Anterior cingulate cortex (tissue), 58 donors: ENCODE data around the gene HLF.

ENCODE experiments used
- DNase-seq, 58 donors: peaks; one replicate each; lab custom pipeline; 2025; lab: John Stamatoyannopoulos, UW

The HLF gene

DNA sequence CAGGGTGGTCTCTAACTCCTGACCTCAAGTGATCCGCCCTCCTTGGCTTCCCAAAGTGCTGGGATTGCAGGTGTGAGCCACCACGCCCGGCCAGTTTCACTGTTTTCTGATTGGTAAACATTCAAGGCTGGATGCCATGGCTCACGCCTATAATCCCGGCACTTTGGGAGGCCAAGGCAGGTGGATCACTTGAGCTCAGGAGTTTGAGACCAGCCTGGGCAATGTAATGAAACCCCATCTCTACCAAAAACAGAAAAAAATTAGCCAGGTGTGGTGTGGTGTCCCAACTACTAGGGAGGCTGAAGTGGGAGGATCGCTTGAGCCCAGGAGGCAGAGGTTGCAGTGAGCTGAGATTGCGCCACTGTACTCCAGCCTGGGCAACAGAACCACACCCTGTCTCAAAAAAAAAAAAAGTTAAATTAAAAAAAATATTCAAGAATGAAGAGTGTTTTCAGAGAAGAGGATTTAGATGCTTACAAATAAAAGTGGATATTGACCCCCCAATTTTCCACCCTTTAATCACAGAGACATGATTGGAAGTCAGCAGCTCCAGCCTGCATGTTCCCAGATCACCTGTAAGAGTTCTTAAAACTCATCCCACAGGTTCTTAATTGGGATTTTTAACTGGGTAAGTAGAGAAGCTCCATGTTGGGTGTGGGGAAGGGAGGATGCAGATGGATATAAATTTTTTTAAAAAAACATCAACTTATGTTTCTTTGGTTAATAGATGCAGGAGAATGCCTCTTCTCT lies 23.8 kb downstream of the HLF start:
- DNase-seq: no peak

DNA sequence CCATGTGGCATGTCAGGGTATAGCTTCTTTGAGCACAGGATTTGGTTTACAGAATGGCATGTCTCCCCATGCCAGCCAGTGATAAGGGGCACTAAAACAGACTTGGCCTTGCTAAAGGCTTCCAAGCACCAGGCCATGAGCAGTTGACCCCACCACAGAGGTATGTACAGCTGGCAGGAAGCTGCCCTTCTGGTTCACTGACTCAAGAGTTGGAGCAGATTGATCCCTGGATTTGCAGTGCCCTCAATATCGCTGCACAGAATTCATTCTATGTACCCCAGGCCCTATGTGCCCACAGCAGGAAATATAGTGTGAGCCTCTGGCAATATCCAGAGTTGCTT lies 24.3 kb downstream of the HLF start:
- no peak for DNase-seq

DNA sequence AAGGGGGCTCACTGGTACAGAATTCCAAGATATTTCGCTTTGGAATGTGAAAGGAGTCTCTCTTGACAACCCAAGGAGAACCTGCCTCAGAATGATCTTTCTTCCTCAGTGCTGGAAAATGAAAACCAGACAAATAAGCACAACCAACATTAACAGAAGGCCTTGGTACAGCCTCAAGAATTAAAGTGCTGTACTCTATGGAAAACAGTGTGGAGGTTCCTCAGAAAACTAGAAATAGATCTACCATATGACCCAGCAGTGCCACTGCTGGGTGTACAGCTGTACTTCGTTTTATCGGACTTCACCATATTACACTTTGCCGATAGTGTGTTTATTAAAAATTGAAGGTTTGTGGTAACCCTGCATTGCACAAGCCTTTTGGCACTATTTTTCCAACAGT lies 25.2 kb downstream of the HLF start:
- DNase-seq: no peak

DNA sequence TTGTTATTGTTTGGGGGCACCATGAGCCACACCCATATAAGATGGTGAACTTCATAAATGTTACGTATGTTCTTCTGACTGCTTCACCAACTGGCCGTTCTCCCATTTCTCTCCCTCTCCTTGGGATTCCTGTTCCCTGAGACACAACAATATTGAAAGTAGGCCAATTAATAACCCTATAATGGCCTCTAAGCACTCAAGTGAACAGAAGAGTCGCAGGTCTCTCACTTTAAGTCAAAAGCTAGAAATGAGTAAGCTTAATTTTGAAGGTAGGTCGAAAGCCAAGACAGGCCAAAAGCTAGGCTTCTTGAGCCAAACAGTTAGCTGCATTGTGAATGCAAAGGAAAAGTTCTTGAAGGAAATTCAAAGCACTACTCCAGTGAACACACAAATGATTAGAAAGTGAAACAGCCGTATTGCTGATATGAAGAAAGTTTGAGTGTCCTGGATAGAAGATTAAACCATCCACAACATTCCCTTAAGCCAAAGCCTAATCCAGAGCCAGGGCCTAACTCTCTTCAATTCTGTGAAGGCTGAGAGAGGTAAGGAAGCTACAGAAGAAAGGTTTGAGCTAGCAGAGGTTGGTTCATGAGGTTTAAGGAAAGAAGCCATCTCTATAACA lies 25.8 kb downstream of the HLF start:
- DNase-seq: no peak

DNA sequence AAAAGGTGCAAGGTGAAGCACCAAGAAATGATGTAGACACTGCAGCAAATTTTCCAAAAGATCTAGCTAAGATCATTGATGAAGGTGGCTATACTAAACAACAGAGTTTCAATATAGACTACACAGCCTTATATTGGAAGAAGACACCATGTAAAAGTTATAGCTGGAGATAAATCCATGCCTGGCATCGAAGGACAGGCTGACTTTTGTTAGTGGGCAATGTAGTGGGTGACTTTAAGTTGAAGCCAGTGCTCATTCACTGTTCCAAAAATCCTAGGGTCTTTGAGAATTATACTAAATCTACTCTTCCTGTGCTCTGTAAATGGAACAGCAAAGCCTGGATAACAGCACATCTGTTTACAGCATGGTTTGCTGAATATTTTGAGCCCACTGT lies 26.4 kb downstream of the HLF start:
- no peak for DNase-seq

DNA sequence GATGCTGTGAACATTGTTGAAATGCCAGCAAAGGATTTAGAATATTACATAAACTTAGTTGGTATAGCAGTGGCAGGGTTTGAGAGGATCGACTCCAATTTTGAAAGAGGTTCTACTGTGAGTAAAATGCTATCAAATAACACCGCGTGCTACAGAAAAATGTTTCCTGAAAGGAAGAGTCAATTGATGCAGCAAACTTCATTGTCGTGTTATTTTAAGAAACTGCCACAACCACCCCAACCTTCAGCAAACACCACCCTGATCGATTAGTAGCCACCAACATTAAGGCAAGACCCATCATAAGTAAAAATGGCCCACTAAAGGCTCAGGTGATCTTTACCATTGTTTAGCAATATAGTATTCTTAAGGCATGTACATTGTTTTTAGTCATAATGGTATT lies 27.3 kb downstream of the HLF start:
- no peak for DNase-seq

DNA sequence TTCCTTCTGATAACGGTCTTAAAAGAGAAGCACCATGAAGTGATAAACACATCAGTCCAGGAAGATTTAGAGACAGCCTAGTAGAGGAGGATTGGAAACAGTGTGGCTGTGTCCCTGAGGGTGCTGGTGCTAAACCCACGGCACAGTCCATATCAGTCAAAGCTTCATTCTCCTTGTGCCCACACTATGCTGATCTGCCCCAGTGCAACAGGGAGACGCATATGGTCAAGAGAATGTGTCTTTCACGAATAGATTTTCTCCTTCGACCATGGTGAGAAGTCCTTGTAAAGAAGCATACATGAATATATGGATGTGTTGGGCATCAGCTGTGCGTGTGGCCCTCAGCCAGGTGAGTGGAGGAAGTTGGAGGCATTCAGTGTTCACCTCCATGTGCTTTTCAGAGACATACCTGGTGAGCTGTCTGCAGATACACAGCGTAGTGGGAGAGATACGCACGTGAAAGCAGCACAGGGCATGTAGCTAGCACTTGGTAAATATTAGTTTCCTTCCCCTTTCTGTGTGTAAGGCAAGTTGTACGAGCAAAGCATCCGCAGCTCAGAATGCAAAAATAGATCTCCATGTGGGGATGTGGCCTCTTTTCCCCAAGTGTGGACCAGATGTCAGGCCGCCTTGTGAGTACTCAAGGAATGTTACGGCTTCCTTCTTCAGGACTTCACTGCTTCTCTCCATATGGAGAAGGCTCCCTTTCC lies 29.4 kb downstream of the HLF start:
- DNase-seq: peak in 1 of 58 donors; percentile 45

DNA sequence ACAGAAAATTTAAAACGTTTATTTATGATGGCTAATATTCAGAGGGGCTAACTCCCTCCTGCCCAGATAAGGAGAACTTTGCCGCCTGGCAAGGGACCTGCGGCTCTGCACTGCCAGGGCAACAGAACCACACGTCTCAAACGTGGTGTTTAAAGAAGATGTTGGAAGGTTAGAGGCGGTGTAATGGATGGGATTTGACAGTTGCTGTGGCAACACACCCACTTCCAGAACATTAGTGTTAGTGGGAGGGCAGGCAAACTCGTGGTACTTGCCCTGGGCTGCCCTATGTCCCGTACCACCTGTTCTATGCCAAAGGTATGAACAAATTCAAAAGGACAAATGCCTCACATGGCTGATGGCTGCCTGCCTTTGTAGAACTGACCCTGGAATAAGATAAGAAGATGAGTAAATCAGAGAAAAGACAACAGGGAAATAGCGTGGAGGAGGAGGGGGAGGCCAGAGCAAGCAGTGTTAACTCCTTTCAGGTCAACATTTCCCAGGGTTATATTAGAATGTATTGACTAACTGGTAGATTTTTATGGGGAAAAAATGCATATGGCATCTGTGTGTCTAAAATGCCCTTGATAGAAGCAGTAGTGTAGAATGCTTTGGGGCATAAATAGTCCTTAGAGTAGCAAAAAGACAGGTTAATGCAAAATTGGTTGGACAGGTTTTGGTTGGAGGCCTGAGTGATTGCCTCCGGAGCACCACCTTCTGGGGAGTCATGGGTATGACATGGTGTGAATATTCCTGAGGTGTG lies 30.8 kb downstream of the HLF start:
- DNase-seq: peak in 18 of 58 donors; percentile 6 to 55 (median 21)

DNA sequence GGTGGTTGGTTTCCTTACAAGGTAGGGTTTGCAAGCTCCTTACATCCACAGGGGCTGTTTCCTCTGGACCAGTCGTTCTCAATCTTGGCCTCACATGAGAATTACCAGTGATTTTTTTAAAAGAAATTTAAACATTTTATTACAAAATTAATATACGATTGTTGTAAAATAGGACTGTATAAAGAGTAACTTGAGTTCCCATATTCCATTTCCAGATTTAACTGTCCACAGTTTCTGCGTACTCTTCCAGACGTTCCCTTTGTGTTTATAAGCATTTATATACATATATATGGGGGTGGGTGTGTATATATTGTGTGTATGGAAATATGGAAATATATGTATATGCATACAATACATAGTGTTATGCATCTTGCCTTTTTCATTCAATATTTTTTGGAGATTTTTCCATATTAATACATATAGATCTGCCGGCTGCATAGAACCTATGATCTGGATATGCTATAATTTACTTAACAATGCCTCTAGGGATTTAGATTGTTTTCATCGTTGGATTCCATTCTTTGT lies 31.5 kb downstream of the HLF start:
- DNase-seq: no peak

DNA sequence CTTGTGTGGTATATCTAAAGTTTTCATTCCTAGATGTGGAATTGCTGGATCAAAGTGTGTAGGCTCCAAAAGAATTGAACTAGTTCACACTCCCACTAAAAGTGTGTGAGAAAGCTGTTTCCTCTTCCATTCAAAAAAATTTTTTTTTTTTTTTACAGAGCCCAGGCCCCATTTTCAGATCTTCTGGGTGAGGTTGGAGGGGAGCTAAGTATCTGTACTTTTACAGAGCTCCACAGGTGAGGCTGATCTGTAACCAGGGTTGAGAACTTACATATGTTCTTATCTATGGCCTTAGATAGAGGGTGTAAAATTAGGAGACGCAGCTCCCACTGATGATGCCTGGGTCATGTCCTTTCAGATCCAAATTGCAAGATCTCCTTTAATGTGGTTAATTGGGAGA lies 31.9 kb downstream of the HLF start:
- no peak for DNase-seq

DNA sequence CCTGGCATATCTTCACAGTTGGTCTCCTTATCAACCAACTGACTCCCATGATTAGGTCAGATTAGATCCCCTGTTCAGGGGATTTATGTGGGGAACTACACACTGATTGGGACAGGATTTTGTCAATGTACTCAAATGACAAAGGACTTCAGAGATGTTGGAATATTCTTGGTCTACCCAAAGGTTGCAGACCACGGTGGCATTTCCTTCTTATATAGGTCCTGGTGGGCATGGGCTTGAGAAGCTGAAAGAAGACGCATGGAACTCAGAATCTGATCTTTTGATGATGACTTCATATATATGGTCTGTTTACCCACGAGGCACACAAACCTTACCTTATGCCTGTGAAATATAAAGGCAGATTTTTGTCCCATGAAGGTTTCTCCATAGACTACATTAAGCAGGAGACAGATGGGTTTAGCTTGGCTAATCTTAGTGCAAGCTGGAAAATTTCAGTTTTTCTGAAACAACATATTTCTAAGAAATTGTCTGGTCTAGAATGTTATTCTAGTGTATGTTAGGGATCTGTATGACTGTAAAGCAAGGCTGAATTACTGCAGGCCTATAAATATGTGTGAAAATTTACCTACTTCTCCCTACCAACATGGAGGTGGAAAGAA lies 33.5 kb downstream of the HLF start:
- DNase-seq: no peak

DNA sequence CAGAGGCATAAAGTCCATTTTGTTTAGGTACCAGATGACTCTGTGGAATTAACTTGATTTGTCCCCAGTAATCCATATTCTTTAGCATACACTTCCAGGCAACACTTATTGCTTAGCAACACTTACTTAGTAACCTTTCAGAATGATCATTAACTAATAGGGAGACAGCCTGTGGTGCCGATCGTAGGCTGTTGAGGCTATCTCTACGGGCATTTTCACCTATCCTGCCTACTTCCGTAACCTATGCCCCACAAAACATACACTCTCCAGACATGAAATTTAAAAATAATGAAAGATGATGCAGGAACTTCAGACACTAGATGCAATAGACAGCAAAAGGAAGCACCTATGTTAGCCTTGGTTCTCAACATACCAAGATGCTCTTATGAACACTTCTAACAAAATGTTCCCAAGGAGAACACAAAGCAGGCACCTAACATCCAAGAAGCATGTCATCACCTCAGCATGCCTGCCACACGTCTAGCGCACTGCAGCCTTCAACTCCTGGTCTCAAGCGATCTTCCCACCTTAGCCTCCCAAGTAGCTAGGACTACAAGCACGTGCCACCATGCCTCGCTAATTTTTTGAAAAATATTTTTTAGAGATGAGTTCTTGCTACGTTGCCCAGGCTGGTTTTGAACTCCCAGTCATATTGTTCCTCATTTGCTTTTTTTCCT lies 34.5 kb downstream of the HLF start:
- DNase-seq: no peak

DNA sequence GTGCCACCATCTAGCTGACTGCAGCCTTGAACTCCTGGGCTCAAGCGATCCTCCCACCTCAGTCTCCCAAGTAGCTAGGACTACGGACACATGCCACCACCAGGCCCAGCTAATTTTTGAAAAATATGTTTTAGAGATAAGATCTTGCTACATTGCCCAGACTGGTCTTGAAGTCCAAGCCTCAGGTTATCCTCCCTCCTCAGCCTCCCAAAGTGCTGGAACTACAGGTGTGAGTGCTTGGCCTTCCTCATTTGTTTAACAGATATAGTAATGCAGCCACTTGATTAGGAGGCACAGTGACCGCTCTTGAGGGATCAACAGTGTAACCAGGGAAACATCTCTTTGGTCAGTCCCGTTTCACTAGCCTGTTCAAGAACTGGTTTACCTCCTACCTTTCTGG lies 35.1 kb downstream of the HLF start:
- DNase-seq: no peak

DNA sequence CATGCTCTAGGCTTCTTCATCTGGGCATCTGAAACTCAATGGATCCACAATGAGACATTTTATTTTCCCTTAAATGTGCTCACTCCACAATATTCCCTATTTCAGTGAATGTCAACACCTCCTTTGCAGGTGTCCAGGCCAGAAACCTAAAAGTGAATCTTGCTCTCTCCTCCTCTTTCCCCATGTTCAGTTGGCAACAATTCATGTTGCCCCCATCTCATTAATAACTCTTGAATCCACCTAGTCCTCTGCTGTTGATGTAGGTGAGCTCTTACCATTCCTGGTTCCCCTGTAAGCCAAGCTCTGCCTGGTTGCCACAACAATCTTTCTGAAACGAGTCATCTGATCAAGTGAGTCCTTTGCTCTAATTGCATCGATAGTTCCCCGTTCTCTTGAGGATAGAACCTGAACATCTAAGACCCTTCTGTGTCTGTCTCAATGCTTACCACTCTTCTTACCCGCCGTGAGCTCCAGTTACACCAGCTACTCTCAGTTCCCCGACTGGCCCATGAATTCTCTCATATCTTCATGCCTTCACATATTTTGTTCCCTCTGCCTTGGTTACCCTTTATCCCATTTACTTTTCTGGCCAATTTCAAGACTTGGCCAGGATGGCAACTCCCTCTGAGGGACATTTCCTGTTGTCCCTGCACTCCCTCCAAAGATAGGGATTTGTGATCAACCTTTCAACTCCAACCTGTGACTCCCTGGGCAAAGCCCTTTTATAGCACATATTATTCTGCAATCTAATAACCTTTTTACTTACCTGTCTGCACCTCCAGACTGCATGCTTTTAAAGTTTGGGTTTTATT lies 35.9 kb downstream of the HLF start:
- no peak for DNase-seq

DNA sequence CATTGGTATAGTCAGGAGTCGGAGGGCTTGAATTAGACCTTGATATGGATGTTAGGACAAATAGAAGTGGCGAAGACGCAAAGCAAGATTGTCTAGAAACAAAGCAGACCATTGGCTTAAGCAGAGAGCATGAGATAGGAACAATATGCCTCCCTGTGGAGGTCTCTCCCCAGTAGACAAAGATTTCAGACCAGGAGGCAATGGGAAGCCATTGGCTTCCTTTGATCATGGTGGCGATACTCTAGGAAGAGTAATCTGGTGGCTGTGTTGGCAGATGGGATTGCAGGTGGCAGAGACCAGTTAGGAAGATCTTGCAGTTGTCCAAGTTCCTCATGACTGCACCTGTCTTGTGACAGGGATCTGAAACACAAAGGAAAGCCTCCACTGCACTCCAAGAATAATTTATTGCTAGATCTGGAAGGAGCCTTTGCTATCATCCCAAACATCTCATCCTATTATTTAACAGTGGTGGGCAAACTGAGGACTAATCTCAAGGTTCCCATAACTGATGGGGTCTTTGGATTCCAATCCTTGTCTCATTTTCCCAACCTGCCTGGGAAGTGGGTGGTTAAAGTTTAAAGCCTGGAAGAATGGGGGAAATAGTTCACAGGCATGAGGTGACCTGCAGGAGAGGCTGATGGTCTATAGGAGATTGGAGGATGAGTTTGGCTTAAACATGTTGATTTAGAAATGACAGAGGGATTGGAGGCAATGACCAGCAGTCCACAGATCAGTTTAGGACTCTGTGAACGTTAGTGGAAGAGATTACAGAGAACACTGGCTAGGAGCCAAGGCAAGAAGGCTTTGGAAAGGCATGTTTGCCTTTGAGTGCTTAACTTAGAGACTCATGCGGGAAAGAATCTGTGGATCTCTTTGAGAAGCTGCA lies 37.0 kb downstream of the HLF start:
- DNase-seq: no peak

DNA sequence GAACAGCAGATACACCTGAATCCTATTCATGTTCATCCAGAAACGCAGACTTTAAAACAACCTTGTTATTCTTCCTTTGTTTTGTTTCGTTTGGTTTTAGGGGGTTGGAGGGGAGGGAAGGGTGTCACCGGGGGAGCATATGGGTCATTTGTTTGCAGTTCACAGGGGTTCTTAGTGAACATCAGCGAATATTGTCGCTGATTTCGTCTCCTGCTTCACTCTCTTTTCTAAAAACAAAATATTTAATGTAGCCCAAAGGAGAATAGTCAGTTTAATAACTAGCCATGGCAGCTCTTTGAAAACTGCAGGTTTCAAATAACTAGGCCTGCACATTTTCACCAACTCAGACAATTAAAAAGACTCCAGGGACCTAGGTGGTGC lies 37.6 kb downstream of the HLF start:
- DNase-seq: no peak

DNA sequence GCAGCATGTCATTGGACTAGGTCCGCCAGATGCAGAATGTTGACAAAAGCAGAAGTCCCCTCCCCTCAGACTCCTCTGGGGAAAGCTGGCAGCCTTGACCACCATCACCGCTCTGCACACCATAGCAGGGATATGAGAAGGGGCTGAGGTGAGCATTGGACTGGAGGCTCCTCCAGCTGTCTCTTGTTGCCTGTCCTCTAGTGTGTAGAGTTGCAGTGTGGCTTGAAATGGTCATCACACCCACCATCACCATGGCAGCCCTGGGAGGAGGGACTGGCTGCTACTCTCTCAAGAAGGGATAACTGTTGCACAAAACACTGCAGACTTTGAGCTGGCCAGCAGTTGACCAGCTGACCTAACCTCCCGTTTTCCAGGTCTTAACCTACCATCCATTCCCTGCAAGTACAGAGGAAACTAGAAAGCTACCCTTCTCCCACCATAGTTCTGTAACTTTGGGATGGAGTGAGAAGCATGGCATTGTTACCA lies 38.3 kb downstream of the HLF start:
- DNase-seq: no peak

DNA sequence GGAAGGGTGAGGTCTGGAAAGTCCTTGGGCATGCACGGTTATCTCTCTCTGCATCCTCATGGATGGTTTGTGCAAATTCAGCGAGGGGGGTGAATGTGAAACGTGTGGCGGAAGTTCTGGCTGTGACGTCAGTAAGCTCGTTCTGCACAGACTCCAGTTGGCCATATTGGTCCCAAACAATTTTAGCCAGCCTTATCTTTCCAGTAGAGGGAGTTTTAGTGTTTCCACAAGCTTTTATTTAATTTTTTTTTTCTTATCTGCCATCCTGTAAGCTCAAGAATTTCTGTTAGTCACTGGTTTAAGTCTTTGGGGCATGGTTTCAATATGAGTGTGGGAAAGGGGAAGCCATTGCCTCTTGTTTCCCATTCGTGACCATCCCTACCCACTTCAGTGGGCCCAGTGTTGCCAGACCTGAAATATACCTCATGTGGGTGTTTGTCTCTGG lies 39.0 kb downstream of the HLF start:
- no peak for DNase-seq
